PC-3 (cell line): ENCODE results near the gene FNDC5. TPM values are rescaled to one million over a fixed set of nuclear protein-coding genes. Genes with fewer than 3 reads are reported as not detected.

Experiments
- ATAC-seq: fragments of 200-7000 bp; cut with Tn5 transposase; 2 replicates; pipeline ENCODE4 v1.9.1; 2020; ENCODE audit warnings: mild to moderate bottlenecking, moderate library complexity
- BruUV-seq: library from RNA; stranded (reverse); fragments of 400-500 nt; replicated peaks from 2 replicates; lab custom pipeline; 2021; lab: Mats Ljungman, UMichigan
- CTCF ChIA-PET: fragments of 300-600 bp; sonication (Branson Sonifier 250); formaldehyde crosslinking; loops from one replicate; lab custom pipeline; 2022; ENCODE audit warnings: antibody characterized with exemption; lab: Charles Lee
- POLR2A ChIA-PET: fragments of 300-600 bp; sonication (Branson Sonifier 250); formaldehyde crosslinking; loops from one replicate; lab custom pipeline; 2022; ENCODE audit warnings: antibody characterized with exemption; ENCODE audit not compliant: unreplicated experiment; lab: Charles Lee
- DNase-seq: peaks from one replicate; pipeline ENCODE4 v3.0.0-alpha.2; 2015
- H2AFZ ChIP-seq: fragments of 300-600 bp; sonication (generic); 2 replicates; pipeline ENCODE4 v1.6.0; 2016; ENCODE audit warnings: antibody characterized with exemption, low read length
- H3F3A ChIP-seq: fragments of 300-600 bp; sonication (generic); one replicate; pipeline ENCODE4 v1.6.0; 2017; ENCODE audit warnings: antibody characterized with exemption, low read length, control low read depth, mild to moderate bottlenecking; ENCODE audit not compliant: unreplicated experiment
- H3K27ac ChIP-seq: fragments of 300-600 bp; sonication (generic); 2 replicates; pipeline ENCODE4 v1.5.1; 2016; ENCODE audit warnings: mild to moderate bottlenecking, low read length
- H3K27me3 ChIP-seq: fragments of 300-600 bp; sonication (generic); 2 replicates; pipeline ENCODE4 v1.6.1; 2016; ENCODE audit warnings: low read length, mixed read lengths
- H3K36me3 ChIP-seq: fragments of 300-600 bp; sonication (generic); 2 replicates; pipeline ENCODE4 v1.6.1; 2016; ENCODE audit warnings: low read depth, mixed run types, low read length, mixed read lengths
- H3K4me1 ChIP-seq: fragments of 300-600 bp; sonication (generic); 2 replicates; pipeline ENCODE4 v1.5.1; 2016; ENCODE audit warnings: low read length; ENCODE audit not compliant: insufficient read depth
- H3K4me2 ChIP-seq: fragments of 300-600 bp; sonication (generic); 2 replicates; pipeline ENCODE4 v1.6.0; 2016; ENCODE audit warnings: low read length
- H3K4me3 ChIP-seq: fragments of 300-600 bp; sonication (generic); 2 replicates; pipeline ENCODE4 v1.5.1; 2016; ENCODE audit warnings: mild to moderate bottlenecking, low read length, mixed read lengths
- H3K79me2 ChIP-seq: fragments of 300-600 bp; sonication (generic); 2 replicates; pipeline ENCODE4 v1.6.1; 2017; ENCODE audit warnings: low read length, mixed read lengths
- H3K9ac ChIP-seq: fragments of 300-600 bp; sonication (generic); 2 replicates; pipeline ENCODE4 v1.6.0; 2016; ENCODE audit warnings: mild to moderate bottlenecking, low read length
- H3K9me2 ChIP-seq: fragments of 300-600 bp; sonication (generic); replicated peaks from 2 replicates; pipeline ENCODE4 v1.6.1; 2016; ENCODE audit warnings: mixed run types, low read length, mixed read lengths
- H3K9me3 ChIP-seq: fragments of 300-600 bp; sonication (generic); 2 replicates; pipeline ENCODE4 v1.6.1; 2016; ENCODE audit warnings: low read length, mixed read lengths
- H4K20me1 ChIP-seq: fragments of 300-600 bp; sonication (generic); 2 replicates; pipeline ENCODE4 v1.6.1; 2016; ENCODE audit warnings: low read length, mixed read lengths
- EZH2 ChIP-seq: fragments of 300-600 bp; sonication (generic); IDR thresholded peaks from one replicate; pipeline ENCODE4 v1.6.1; 2017; ENCODE audit warnings: antibody characterized with exemption, mild to moderate bottlenecking, low read length; ENCODE audit not compliant: unreplicated experiment
- EZH2phosphoT487 ChIP-seq: fragments of 300-600 bp; sonication (generic); IDR thresholded peaks from 2 replicates; pipeline ENCODE4 v1.6.1; 2018; ENCODE audit warnings: mild to moderate bottlenecking, antibody characterized with exemption, low read length, borderline replicate concordance
- intact Hi-C: fragments of 100-400 bp; cut with micrococcal nuclease; formaldehyde crosslinking; loops from 2 replicates; pipeline ENCODE4 v1.9.0; 2023
- total RNA-seq: library from RNA; depleted of rRNA; stranded (reverse); fragments of >200 nt; gene quantifications from 2 replicates; pipeline ENCODE4 v1.2.3, GENCODE V29; 2014
- TF ChIP-seq, protein P1 (sequence below): fragments of 300-600 bp; sonication (generic); conservative IDR thresholded peaks from 2 replicates; pipeline ENCODE4 v1.5.1; 2017; ENCODE audit warnings: antibody characterized with exemption, low read depth, mild to moderate bottlenecking, low read length

FNDC5 gene
- total RNA-seq, 1 experiment from 2014 or later: 0.22 TPM

- Histone ChIP-seq H4K20me1 (no peaks in the 10 kb centered on the region), H3K4me2 (no peak overlapping the region), H3K27ac (no peak overlapping the region), H3K9me3 (no peaks in the 10 kb centered on the region), H3K36me3 (no peaks in the 10 kb centered on the region), H3K9ac (no peak overlapping the region), H3K27me3 (peaks cover 8% of the 10 kb centered on the region; the same call in 1 of the 2 replicates), H3F3A (no peaks in the 10 kb centered on the region), H2AFZ (no peak overlapping the region), H3K4me1 (0 out of 2 replicates have a peak, but pooled peaks cover 4% of the 10 kb centered on the region), H3K79me2 (no peaks in the 10 kb centered on the region), H3K9me2 (no peaks in the 10 kb centered on the region), H3K4me3 (no peak overlapping the region)
- intact Hi-C loops: loop anchor here (5.0 kb wide), 1 partner anchor 212 kb away; no protein-coding TSS in a partner anchor
- ChIA-PET POLR2A (no interaction called here), CTCF (interaction anchor here (0.5 to 1.8 kb wide), 4 partner anchors 51 to 230 kb away, joined by 3 to 11 read pairs (median 5); no protein-coding TSS in a partner anchor)
- TF ChIP-seq, protein P1, sequence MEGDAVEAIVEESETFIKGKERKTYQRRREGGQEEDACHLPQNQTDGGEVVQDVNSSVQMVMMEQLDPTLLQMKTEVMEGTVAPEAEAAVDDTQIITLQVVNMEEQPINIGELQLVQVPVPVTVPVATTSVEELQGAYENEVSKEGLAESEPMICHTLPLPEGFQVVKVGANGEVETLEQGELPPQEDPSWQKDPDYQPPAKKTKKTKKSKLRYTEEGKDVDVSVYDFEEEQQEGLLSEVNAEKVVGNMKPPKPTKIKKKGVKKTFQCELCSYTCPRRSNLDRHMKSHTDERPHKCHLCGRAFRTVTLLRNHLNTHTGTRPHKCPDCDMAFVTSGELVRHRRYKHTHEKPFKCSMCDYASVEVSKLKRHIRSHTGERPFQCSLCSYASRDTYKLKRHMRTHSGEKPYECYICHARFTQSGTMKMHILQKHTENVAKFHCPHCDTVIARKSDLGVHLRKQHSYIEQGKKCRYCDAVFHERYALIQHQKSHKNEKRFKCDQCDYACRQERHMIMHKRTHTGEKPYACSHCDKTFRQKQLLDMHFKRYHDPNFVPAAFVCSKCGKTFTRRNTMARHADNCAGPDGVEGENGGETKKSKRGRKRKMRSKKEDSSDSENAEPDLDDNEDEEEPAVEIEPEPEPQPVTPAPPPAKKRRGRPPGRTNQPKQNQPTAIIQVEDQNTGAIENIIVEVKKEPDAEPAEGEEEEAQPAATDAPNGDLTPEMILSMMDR: no peak
- no peak for TF ChIP-seq EZH2phosphoT487
- no TSS peak for BruUV-seq
- ATAC-seq (no peak), DNase-seq (no peak)
Measured at GRCh38 chr1:32874860-32875752, 4.4 kb upstream of the FNDC5 start.

GRCh38 chr1:32873484-32873883 is 2.8 kb upstream of the FNDC5 start:
- Histone ChIP-seq H3K27me3 (peaks cover 10% of the 10 kb centered on the region; the same call in 1 of the 2 replicates), H3F3A (no peaks in the 10 kb centered on the region), H3K9ac (no peak overlapping the region), H3K27ac (no peak overlapping the region), H3K4me3 (no peak overlapping the region), H3K9me2 (no peaks in the 10 kb centered on the region), H2AFZ (no peak overlapping the region), H3K36me3 (no peaks in the 10 kb centered on the region), H3K4me2 (no peak overlapping the region), H3K79me2 (no peaks in the 10 kb centered on the region), H3K9me3 (no peaks in the 10 kb centered on the region), H3K4me1 (0 out of 2 replicates have a peak, but pooled peaks cover 4% of the 10 kb centered on the region), H4K20me1 (no peaks in the 10 kb centered on the region)
- ChIA-PET POLR2A (no interaction called here), CTCF (interaction anchor here (0.6 to 1.3 kb wide), 3 partner anchors 45 to 236 kb away, joined by 3 to 7 read pairs (median 3); no protein-coding TSS in a partner anchor)
- intact Hi-C loops: no loop called here
- TF ChIP-seq, protein P1: no peak
- DNase-seq (no peak), ATAC-seq (no peak)
- BruUV-seq: no TSS peak

- H3K79me2 ChIP-seq: no peaks in the 10 kb centered on the region
- ATAC-seq (no peak), DNase-seq (no peak)
- no peaks in the 10 kb centered on the region for H3K36me3 ChIP-seq
- H3K9ac ChIP-seq: no peak overlapping the region
- TF ChIP-seq EZH2 (no peak), EZH2phosphoT487 (no peak)
- TF ChIP-seq, protein P1: no peak
- no peak overlapping the region for H2AFZ ChIP-seq
- no peak overlapping the region for H3K27ac ChIP-seq
- CTCF ChIA-PET: interaction anchor here (1.3 kb wide), 1 partner anchor 44 kb away, joined by 7 read pairs; no protein-coding TSS in a partner anchor
- no peak overlapping the region for H3K4me3 ChIP-seq
- no peaks in the 10 kb centered on the region for H3K9me2 ChIP-seq
- no TSS peak for BruUV-seq
- intact Hi-C loops: no loop called here
- peaks cover 10% of the 10 kb centered on the region; the same call in 1 of the 2 replicates for H3K27me3 ChIP-seq
- no peaks in the 10 kb centered on the region for H3K9me3 ChIP-seq
- no peaks in the 10 kb centered on the region for H4K20me1 ChIP-seq
- POLR2A ChIA-PET: no interaction called here
- 0 out of 2 replicates have a peak, but pooled peaks cover 4% of the 10 kb centered on the region for H3K4me1 ChIP-seq
- H3F3A ChIP-seq: no peaks in the 10 kb centered on the region
- H3K4me2 ChIP-seq: no peak overlapping the region
Measured at GRCh38 chr1:32872192-32872460, 1.4 kb upstream of the FNDC5 start.
